MM.1S (cell line): ENCODE results near the gene NLRP6.

Experiments
- EZH2 ChIP-seq: fragments of 300-600 bp; sonication (generic); optimal IDR thresholded peaks from 2 replicates; pipeline ENCODE3; 2017; ENCODE audit warnings: low read depth, mild to moderate bottlenecking, antibody characterized with exemption, low read length, mixed read lengths
- TF ChIP-seq, protein P1 (sequence below): fragments of 300-600 bp; sonication (generic); IDR thresholded peaks from 2 replicates; pipeline ENCODE4 v1.5.1; 2016; ENCODE audit warnings: antibody characterized with exemption, low read length, mixed read lengths

DNA sequence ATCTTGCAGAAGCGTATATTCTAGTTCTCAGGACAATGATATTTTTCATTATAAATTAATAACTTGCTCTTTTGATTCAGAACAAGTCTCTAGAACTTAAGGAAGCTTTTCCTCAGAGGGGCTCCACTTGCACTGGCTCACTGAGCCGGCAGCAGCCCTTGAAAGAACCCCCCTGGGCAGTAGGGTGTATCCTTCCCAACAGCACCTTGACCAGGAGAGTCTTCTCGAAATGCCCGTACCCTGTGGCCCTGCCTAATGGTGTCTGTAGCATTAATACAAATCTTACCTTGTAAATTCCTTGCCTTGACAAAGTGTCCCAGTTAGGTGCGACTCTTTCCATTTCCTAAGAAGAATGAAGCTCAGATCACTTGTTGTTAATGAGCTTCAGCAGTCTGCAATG is 27.9 kb upstream of the NLRP6 start:
- TF ChIP-seq, protein P1, sequence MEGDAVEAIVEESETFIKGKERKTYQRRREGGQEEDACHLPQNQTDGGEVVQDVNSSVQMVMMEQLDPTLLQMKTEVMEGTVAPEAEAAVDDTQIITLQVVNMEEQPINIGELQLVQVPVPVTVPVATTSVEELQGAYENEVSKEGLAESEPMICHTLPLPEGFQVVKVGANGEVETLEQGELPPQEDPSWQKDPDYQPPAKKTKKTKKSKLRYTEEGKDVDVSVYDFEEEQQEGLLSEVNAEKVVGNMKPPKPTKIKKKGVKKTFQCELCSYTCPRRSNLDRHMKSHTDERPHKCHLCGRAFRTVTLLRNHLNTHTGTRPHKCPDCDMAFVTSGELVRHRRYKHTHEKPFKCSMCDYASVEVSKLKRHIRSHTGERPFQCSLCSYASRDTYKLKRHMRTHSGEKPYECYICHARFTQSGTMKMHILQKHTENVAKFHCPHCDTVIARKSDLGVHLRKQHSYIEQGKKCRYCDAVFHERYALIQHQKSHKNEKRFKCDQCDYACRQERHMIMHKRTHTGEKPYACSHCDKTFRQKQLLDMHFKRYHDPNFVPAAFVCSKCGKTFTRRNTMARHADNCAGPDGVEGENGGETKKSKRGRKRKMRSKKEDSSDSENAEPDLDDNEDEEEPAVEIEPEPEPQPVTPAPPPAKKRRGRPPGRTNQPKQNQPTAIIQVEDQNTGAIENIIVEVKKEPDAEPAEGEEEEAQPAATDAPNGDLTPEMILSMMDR: no peak
- no peak for TF ChIP-seq EZH2
